Neuronal stem cell (in vitro differentiated cells): ENCODE data around the gene ADD3.
A peak's percentile ranks its signal among the peaks of the same experiment; 100 is the strongest.

Source experiments
- DNase-seq: peaks from one replicate; pipeline ENCODE4 v3.0.0-alpha.2; 2013; ENCODE audit warnings: low spot score
- H2AFZ ChIP-seq: one replicate; pipeline ENCODE4 v1.6.1; 2013; ENCODE audit warnings: mild to moderate bottlenecking, low read length, inconsistent platforms
- H2AK5ac ChIP-seq: 2 replicates; pipeline ENCODE4 v1.6.1; 2013; ENCODE audit warnings: low read depth, mild to moderate bottlenecking, inconsistent platforms, low read length, moderate library complexity, mixed read lengths
- H2BK120ac ChIP-seq: 2 replicates; pipeline ENCODE4 v1.6.1; 2013; ENCODE audit warnings: low read depth, mild to moderate bottlenecking, inconsistent platforms, low read length, moderate library complexity, mixed read lengths
- H2BK12ac ChIP-seq: one replicate; pipeline ENCODE4 v1.6.1; 2013; ENCODE audit warnings: low read length, inconsistent platforms
- H2BK15ac ChIP-seq: 2 replicates; pipeline ENCODE4 v1.6.1; 2013; ENCODE audit warnings: mild to moderate bottlenecking, low read length, inconsistent platforms, mixed read lengths
- H2BK5ac ChIP-seq: one replicate; pipeline ENCODE4 v1.6.1; 2013; ENCODE audit warnings: inconsistent platforms, mild to moderate bottlenecking, low read length, moderate library complexity
- H3K14ac ChIP-seq: one replicate; pipeline ENCODE4 v1.6.1; 2013; ENCODE audit warnings: low read length, inconsistent platforms
- H3K18ac ChIP-seq: 2 replicates; pipeline ENCODE4 v1.6.1; 2013; ENCODE audit warnings: low read length, inconsistent platforms
- H3K23ac ChIP-seq: 2 replicates; pipeline ENCODE4 v1.6.1; 2013; ENCODE audit warnings: low read depth, mild to moderate bottlenecking, mixed read lengths, low read length, inconsistent platforms; ENCODE audit not compliant: poor library complexity
- H3K27ac ChIP-seq: replicated peaks from 3 replicates; pipeline ENCODE4 v1.5.1; 2013; ENCODE audit warnings: low read length, inconsistent platforms
- H3K27me3 ChIP-seq, 3 experiments: 2 replicates each; pipeline ENCODE4 v1.6.1; 2013; ENCODE audit warnings: low read length in 3 of 3, mild to moderate bottlenecking in 2 of 3, inconsistent platforms in 1 of 3, low read depth in 1 of 3, mixed read lengths in 1 of 3, moderate library complexity in 1 of 3; ENCODE audit not compliant: control insufficient read depth in 3 of 3, insufficient read depth in 3 of 3
- H3K36me3 ChIP-seq, 2 donors: replicated peaks in 1 of 2; 2 replicates each; pipeline ENCODE4 v1.6.1; 2013; ENCODE audit warnings: low read length in 2 of 2; ENCODE audit not compliant: control insufficient read depth in 2 of 2, insufficient read depth in 2 of 2
- H3K4ac ChIP-seq: 2 replicates; pipeline ENCODE4 v1.6.1; 2013; ENCODE audit warnings: inconsistent platforms, mild to moderate bottlenecking, low read length, moderate library complexity
- H3K4me1 ChIP-seq, 2 donors: 1 replicate in 1 of 2; 2 replicates in 1 of 2; pipeline ENCODE4 v1.6.1; 2013; ENCODE audit warnings: low read length in 2 of 2, low read depth in 1 of 2; ENCODE audit not compliant: control insufficient read depth in 2 of 2, insufficient read depth in 1 of 2
- H3K4me2 ChIP-seq: one replicate; pipeline ENCODE4 v1.6.1; 2013; ENCODE audit warnings: mild to moderate bottlenecking, low read length, inconsistent platforms; ENCODE audit not compliant: insufficient read depth, poor library complexity, severe bottlenecking
- H3K4me3 ChIP-seq, 2 donors: 2 replicates each; pipeline ENCODE4 v1.5.1; 2013; ENCODE audit warnings: low read length in 2 of 2, mild to moderate bottlenecking in 2 of 2, inconsistent platforms in 1 of 2, moderate library complexity in 1 of 2
- H3K79me1 ChIP-seq: one replicate; pipeline ENCODE4 v1.6.1; 2013; ENCODE audit warnings: low read depth, mild to moderate bottlenecking, inconsistent platforms, low read length, moderate library complexity
- H3K9ac ChIP-seq: one replicate; pipeline ENCODE4 v1.6.1; 2013; ENCODE audit warnings: mild to moderate bottlenecking, low read depth, low read length, inconsistent platforms; ENCODE audit not compliant: poor library complexity
- H3K9me3 ChIP-seq, 2 donors: replicated peaks in 1 of 2; 2 replicates each; pipeline versions ENCODE3 to v1.6.1; 2013; ENCODE audit warnings: low read length in 2 of 2, mild to moderate bottlenecking in 2 of 2, inconsistent platforms in 1 of 2, low read depth in 1 of 2, mixed read lengths in 1 of 2, moderate library complexity in 1 of 2; ENCODE audit not compliant: control insufficient read depth in 2 of 2, insufficient read depth in 1 of 2
- H4K8ac ChIP-seq: one replicate; pipeline ENCODE4 v1.6.1; 2013; ENCODE audit warnings: low read depth, mild to moderate bottlenecking, inconsistent platforms, low read length, moderate library complexity
- H4K91ac ChIP-seq: one replicate; pipeline ENCODE4 v1.6.1; 2013; ENCODE audit warnings: low read length, low read depth, mild to moderate bottlenecking, inconsistent platforms; ENCODE audit not compliant: poor library complexity
- WGBS, 2 donors: extraction: QIAGEN DNeasy Blood & Tissue Kit; methylation state at CpG; one replicate each; pipeline ENCODE4 v1.1.7; 2013; ENCODE audit warnings: missing lambda C conversion rate in 2 of 2, mixed read lengths in 1 of 2; ENCODE audit not compliant: insufficient read length in 2 of 2, insufficient replicate concordance in 1 of 2; ENCODE audit errors: extremely low coverage in 2 of 2; 5-methylcytosine and 5-hydroxymethylcytosine counted together

The ADD3 gene

GRCh38 chr10:110008518-110009339 is 945 bp downstream of the ADD3 start:
- H2BK5ac ChIP-seq, result peak overlapping the region; percentile 100
- peak overlapping the region; percentile 99 for H3K18ac ChIP-seq
- H2BK12ac ChIP-seq, result no peak overlapping the region
- H3K27ac ChIP-seq, result peak overlapping the region; percentile 99
- H3K36me3 ChIP-seq, result no peaks in the 10 kb centered on the region
- peak; percentile 15 for DNase-seq
- H3K4ac ChIP-seq, result no peak overlapping the region
- no peaks in the 10 kb centered on the region for H3K9me3 ChIP-seq
- H4K91ac ChIP-seq, result no peak overlapping the region
- H2BK120ac ChIP-seq, result no peak overlapping the region
- H3K4me3 ChIP-seq, result peak overlapping the region; percentile 76 to 97
- peak overlapping the region; percentile 95 for H3K23ac ChIP-seq
- no peak overlapping the region for H4K8ac ChIP-seq
- H3K79me1 ChIP-seq, result no peaks in the 10 kb centered on the region
- peaks cover 0 to 4% (median 0%) of the 10 kb centered on the region in 3 experiments for H3K27me3 ChIP-seq
- peak overlapping the region; percentile 70 for H2AK5ac ChIP-seq
- H2BK15ac ChIP-seq, result peak overlapping the region; percentile 67
- H3K4me1 ChIP-seq, result peaks cover 18 to 34% of the 10 kb centered on the region in 2 donors
- peak overlapping the region; percentile 97 for H2AFZ ChIP-seq
- WGBS, 2 donors, result no CpG with 5 or more reads among the region's 30 CpGs
- H3K9ac ChIP-seq, result peak overlapping the region; percentile 84
- peak overlapping the region; percentile 79 for H3K4me2 ChIP-seq
- peak overlapping the region; percentile 82 for H3K14ac ChIP-seq

- no peak overlapping the region for H2BK12ac ChIP-seq
- H3K27me3 ChIP-seq, result peaks cover 0 to 4% (median 0%) of the 10 kb centered on the region in 3 experiments
- H3K27ac ChIP-seq, result no peak overlapping the region
- no peak overlapping the region for H3K4me2 ChIP-seq
- H3K4me3 ChIP-seq, result peak overlapping the region in 1 of 2 donors; percentile 76
- no peak overlapping the region for H3K14ac ChIP-seq
- H3K36me3 ChIP-seq, result no peaks in the 10 kb centered on the region
- H3K18ac ChIP-seq, result no peak overlapping the region
- no peak overlapping the region for H2AK5ac ChIP-seq
- WGBS, 2 donors, result 100% methylated on average over 1 of the region's 4 CpGs; no CpG with 5 or more reads in 1 of the 2 donors
- no peak overlapping the region for H2AFZ ChIP-seq
- no peaks in the 10 kb centered on the region for H3K79me1 ChIP-seq
- no peaks in the 10 kb centered on the region for H3K9me3 ChIP-seq
- H3K4me1 ChIP-seq, result peaks cover 19 to 34% of the 10 kb centered on the region in 2 donors
- no peak overlapping the region for H2BK120ac ChIP-seq
- no peak for DNase-seq
- H3K23ac ChIP-seq, result no peak overlapping the region
- no peak overlapping the region for H4K91ac ChIP-seq
- no peak overlapping the region for H3K4ac ChIP-seq
- H2BK15ac ChIP-seq, result no peak overlapping the region
- H2BK5ac ChIP-seq, result no peak overlapping the region
- no peak overlapping the region for H4K8ac ChIP-seq
- H3K9ac ChIP-seq, result no peak overlapping the region
Measured at GRCh38 chr10:110009736-110010475, 2.1 kb downstream of the ADD3 start.

GRCh38 chr10:110010486-110011378 is 2.9 kb downstream of the ADD3 start:
- no peak overlapping the region for H3K4me2 ChIP-seq
- no peak overlapping the region for H2AFZ ChIP-seq
- no peak overlapping the region for H2BK15ac ChIP-seq
- no peak overlapping the region for H3K4ac ChIP-seq
- H2BK5ac ChIP-seq, result no peak overlapping the region
- H3K27me3 ChIP-seq, result peaks cover 0 to 3% (median 0%) of the 10 kb centered on the region in 3 experiments
- no peaks in the 10 kb centered on the region for H3K9me3 ChIP-seq
- H2AK5ac ChIP-seq, result no peak overlapping the region
- no CpG with 5 or more reads among the region's 2 CpGs for WGBS, 2 donors
- no peak overlapping the region for H3K27ac ChIP-seq
- H3K4me1 ChIP-seq, result peaks cover 19 to 34% of the 10 kb centered on the region in 2 donors
- no peak overlapping the region for H3K4me3 ChIP-seq
- H3K23ac ChIP-seq, result no peak overlapping the region
- no peak overlapping the region for H3K14ac ChIP-seq
- no peak overlapping the region for H4K8ac ChIP-seq
- DNase-seq, result no peak
- H2BK12ac ChIP-seq, result no peak overlapping the region
- H3K36me3 ChIP-seq, result no peaks in the 10 kb centered on the region
- H2BK120ac ChIP-seq, result no peak overlapping the region
- no peak overlapping the region for H3K9ac ChIP-seq
- no peak overlapping the region for H3K18ac ChIP-seq
- H4K91ac ChIP-seq, result no peak overlapping the region
- H3K79me1 ChIP-seq, result no peaks in the 10 kb centered on the region
